Tibial nerve (tissue), 3 donors: ENCODE results near the gene MUC5B.
"Not testable (repeated sequence)": the region's sequence is repeated elsewhere in the genome, so short reads cannot be mapped to it uniquely, and the experiment has no call there.

Experiments
- POLR2A ChIP-seq, 2 donors: fragments of 450-650 bp; IDR thresholded peaks; one replicate each; pipeline ENCODE4 v1.6.1; 2017; ENCODE audit warnings: antibody characterized with exemption in 2 of 2, mild to moderate bottlenecking in 2 of 2, moderate library complexity in 2 of 2
- TF ChIP-seq, protein P1 (sequence below), 5 experiments: fragments of 200-600 bp in 3 of 5; fragments of 450-650 bp in 2 of 5; sonication (generic) in 3 of 5; IDR thresholded peaks; one replicate each; pipeline ENCODE4 v1.5.1; 2016 to 2019; ENCODE audit warnings: antibody characterized with exemption in 5 of 5, mild to moderate bottlenecking in 3 of 5, moderate library complexity in 2 of 5

DNA sequence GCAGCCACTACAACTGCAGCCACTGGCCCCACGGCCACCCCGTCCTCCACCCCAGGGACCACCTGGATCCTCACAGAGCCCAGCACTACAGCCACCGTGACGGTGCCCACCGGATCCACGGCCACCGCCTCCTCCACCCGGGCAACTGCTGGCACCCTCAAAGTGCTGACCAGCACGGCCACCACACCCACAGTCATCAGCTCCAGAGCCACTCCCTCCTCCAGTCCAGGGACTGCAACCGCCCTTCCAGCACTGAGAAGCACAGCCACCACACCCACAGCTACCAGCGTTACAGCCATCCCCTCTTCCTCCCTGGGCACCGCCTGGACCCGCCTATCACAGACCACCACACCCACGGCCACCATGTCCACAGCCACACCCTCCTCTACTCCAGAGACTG is 23.4 kb downstream of the MUC5B start:
- TF ChIP-seq, protein P1, sequence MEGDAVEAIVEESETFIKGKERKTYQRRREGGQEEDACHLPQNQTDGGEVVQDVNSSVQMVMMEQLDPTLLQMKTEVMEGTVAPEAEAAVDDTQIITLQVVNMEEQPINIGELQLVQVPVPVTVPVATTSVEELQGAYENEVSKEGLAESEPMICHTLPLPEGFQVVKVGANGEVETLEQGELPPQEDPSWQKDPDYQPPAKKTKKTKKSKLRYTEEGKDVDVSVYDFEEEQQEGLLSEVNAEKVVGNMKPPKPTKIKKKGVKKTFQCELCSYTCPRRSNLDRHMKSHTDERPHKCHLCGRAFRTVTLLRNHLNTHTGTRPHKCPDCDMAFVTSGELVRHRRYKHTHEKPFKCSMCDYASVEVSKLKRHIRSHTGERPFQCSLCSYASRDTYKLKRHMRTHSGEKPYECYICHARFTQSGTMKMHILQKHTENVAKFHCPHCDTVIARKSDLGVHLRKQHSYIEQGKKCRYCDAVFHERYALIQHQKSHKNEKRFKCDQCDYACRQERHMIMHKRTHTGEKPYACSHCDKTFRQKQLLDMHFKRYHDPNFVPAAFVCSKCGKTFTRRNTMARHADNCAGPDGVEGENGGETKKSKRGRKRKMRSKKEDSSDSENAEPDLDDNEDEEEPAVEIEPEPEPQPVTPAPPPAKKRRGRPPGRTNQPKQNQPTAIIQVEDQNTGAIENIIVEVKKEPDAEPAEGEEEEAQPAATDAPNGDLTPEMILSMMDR (IDR thresholded peaks at IDR 0.05), result not testable (repeated sequence)
- not testable (repeated sequence) for TF ChIP-seq POLR2A (IDR thresholded peaks at IDR 0.05)
